GM19240 (cell line): ENCODE measurements around the gene CREBZF.
A peak's percentile ranks its signal among the peaks of the same experiment; 100 is the strongest.

ENCODE experiments used
- DNase-seq: peaks from one replicate; pipeline ENCODE4 v3.0.0; 2011; ENCODE audit warnings: low spot score; ENCODE audit not compliant: insufficient read length

CREBZF gene

GRCh38 chr11:85664615-85665481 is at the start of gene CREBZF:
Gene CREBZF, minus strand, starts transcription at chr11:85665129. Its CDS starts 254 bp downstream, at chr11:85664875.
- DNase-seq = peak; percentile 79

- DNase-seq = no peak
Observed at GRCh38 chr11:85712953-85713352, 48.0 kb upstream of the CREBZF start.

GRCh38 chr11:85710917-85711316 is 46.0 kb upstream of the CREBZF start:
- DNase-seq = no peak

- DNase-seq = no peak
Observed at GRCh38 chr11:85709941-85710702, 45.2 kb upstream of the CREBZF start.

- no peak for DNase-seq
Observed at GRCh38 chr11:85705800-85706199, 40.9 kb upstream of the CREBZF start.

- no peak for DNase-seq
Observed at GRCh38 chr11:85704967-85705366, 40.0 kb upstream of the CREBZF start.

GRCh38 chr11:85699957-85700741 is 35.2 kb upstream of the CREBZF start:
- no peak for DNase-seq

- no peak for DNase-seq
Observed at GRCh38 chr11:85698195-85698594, 33.3 kb upstream of the CREBZF start.

GRCh38 chr11:85697747-85698146 is 32.8 kb upstream of the CREBZF start:
- no peak for DNase-seq

- no peak for DNase-seq
Observed at GRCh38 chr11:85695546-85695945, 30.6 kb upstream of the CREBZF start.

GRCh38 chr11:85694385-85694980 is 29.6 kb upstream of the CREBZF start:
- DNase-seq = no peak

GRCh38 chr11:85685820-85686459 is 21.0 kb upstream of the CREBZF start, which contains the start of gene CCDC89:
Gene CCDC89, minus strand, starts transcription at chr11:85686195. Its CDS starts 65 bp downstream, at chr11:85686130.
- no peak for DNase-seq

GRCh38 chr11:85685125-85685819 is 20.3 kb upstream of the CREBZF start:
- no peak for DNase-seq

- DNase-seq = peak; percentile 55
Observed at GRCh38 chr11:85682330-85683305, 17.7 kb upstream of the CREBZF start.

GRCh38 chr11:85680897-85681296 is 16.0 kb upstream of the CREBZF start:
- no peak for DNase-seq

GRCh38 chr11:85679576-85679975 is 14.6 kb upstream of the CREBZF start:
- no peak for DNase-seq

- DNase-seq = no peak
Observed at GRCh38 chr11:85673393-85673792, 8.5 kb upstream of the CREBZF start.

- no peak for DNase-seq
Observed at GRCh38 chr11:85672105-85672902, 7.4 kb upstream of the CREBZF start.
